GM13976 (cell line): ENCODE measurements around the gene TCP11L1.

ENCODE experiments used
- DNase-seq: peaks from one replicate; pipeline ENCODE4 v3.0.0; 2012; ENCODE audit warnings: low spot score
- CTCF ChIP-seq: IDR thresholded peaks from 2 replicates; pipeline ENCODE4 v1.5.1; 2012; ENCODE audit warnings: borderline replicate concordance, mild to moderate bottlenecking; ENCODE audit not compliant: insufficient read depth; ENCODE audit errors: extremely low read depth, missing control alignments, control extremely low read depth
- in situ Hi-C: fragments of 300-500 bp; cut with MboI; formaldehyde crosslinking; loops from one replicate; pipeline ENCODE4 v1.12.0; 2022; ENCODE audit warnings: low sequenced_read_pairs, mixed read lengths, inconsistent platforms; ENCODE audit not compliant: unreplicated experiment

Gene TCP11L1

GRCh38 chr11:33017478-33017877 lies 21.9 kb upstream of the TCP11L1 start:
- DNase-seq: no peak
- in situ Hi-C loops: no loop called here
- no peak for TF ChIP-seq CTCF

GRCh38 chr11:33017965-33018364 lies 21.4 kb upstream of the TCP11L1 start:
- no peak for TF ChIP-seq CTCF
- in situ Hi-C loops: no loop called here
- no peak for DNase-seq

GRCh38 chr11:33018840-33019239 lies 20.5 kb upstream of the TCP11L1 start:
- no peak for TF ChIP-seq CTCF
- in situ Hi-C loops: no loop called here

GRCh38 chr11:33021501-33021900 lies 17.9 kb upstream of the TCP11L1 start:
- in situ Hi-C loops: no loop called here
- no peak for TF ChIP-seq CTCF
- DNase-seq: no peak

More at GRCh38 chr11:33018840-33019239, 20.5 kb upstream of the TCP11L1 start:
- no peak for DNase-seq

GRCh38 chr11:33021937-33022336 lies 17.4 kb upstream of the TCP11L1 start:
- in situ Hi-C loops: no loop called here
- DNase-seq: no peak
- no peak for TF ChIP-seq CTCF

- no peak for DNase-seq
- TF ChIP-seq CTCF: no peak
- in situ Hi-C loops: no loop called here
Observed at GRCh38 chr11:33025339-33025722, 14.0 kb upstream of the TCP11L1 start.

- in situ Hi-C loops: no loop called here
- TF ChIP-seq CTCF: no peak
- DNase-seq: no peak
Observed at GRCh38 chr11:33027233-33027632, 12.1 kb upstream of the TCP11L1 start.
